Brain microvascular endothelial cell (primary cell): Measurements from ENCODE around the gene EEFSEC.

Experiments used
- DNase-seq: peaks from one replicate; pipeline ENCODE4 v3.0.0-alpha.2; 2020
- H3K27ac ChIP-seq: fragments of 250-450 bp; sonication (Bioruptor Pico); 2 replicates; pipeline ENCODE4 v1.5.1; 2020; ENCODE audit warnings: mild to moderate bottlenecking, moderate library complexity
- H3K27me3 ChIP-seq: fragments of 250-450 bp; sonication (Bioruptor Pico); replicated peaks from 2 replicates; pipeline ENCODE4 v1.5.1; 2020; ENCODE audit warnings: mild to moderate bottlenecking
- H3K36me3 ChIP-seq: fragments of 250-450 bp; sonication (Bioruptor Pico); replicated peaks from 2 replicates; pipeline ENCODE4 v1.5.1; 2020; ENCODE audit warnings: mild to moderate bottlenecking
- H3K4me3 ChIP-seq: 2 replicates; pipeline ENCODE4 v1.5.1; 2011; ENCODE audit warnings: low read depth, mild to moderate bottlenecking, control low read depth, low read length, moderate library complexity
- CTCF ChIP-seq: IDR thresholded peaks from 2 replicates; pipeline ENCODE4 v1.5.1; 2011; ENCODE audit warnings: low read depth, mild to moderate bottlenecking, moderate library complexity, low read length, control low read depth, inconsistent platforms; ENCODE audit errors: missing control alignments
- in situ Hi-C: cut with HindIII; loops from 2 replicates; pipeline ENCODE4 v1.10.0; 2017; ENCODE audit warnings: low sequenced_read_pairs, low pct_ligation_motif_present

The EEFSEC gene

GRCh38 chr3:128453501-128454309 is 300.4 kb downstream of the EEFSEC start:
- TF ChIP-seq CTCF = no peak
- H3K36me3 ChIP-seq = no peaks in the 10 kb centered on the region
- no peak for DNase-seq
- peaks cover 33% of the 10 kb centered on the region for H3K27me3 ChIP-seq
- no peak overlapping the region for H3K27ac ChIP-seq
- no peak overlapping the region for H3K4me3 ChIP-seq
- in situ Hi-C loops = no loop called here

GRCh38 chr3:128454310-128454618 is 301.0 kb downstream of the EEFSEC start:
- Histone ChIP-seq H3K27me3 (peaks cover 33% of the 10 kb centered on the region), H3K4me3 (no peak overlapping the region), H3K27ac (no peak overlapping the region), H3K36me3 (no peaks in the 10 kb centered on the region)
- in situ Hi-C loops = no loop called here
- TF ChIP-seq CTCF = no peak
- DNase-seq = no peak

GRCh38 chr3:128455116-128455515 is 301.8 kb downstream of the EEFSEC start:
- DNase-seq = no peak
- no peak overlapping the region for H3K27ac ChIP-seq
- H3K36me3 ChIP-seq = no peaks in the 10 kb centered on the region
- no peak overlapping the region for H3K4me3 ChIP-seq
- H3K27me3 ChIP-seq = peaks cover 33% of the 10 kb centered on the region
- TF ChIP-seq CTCF = no peak
- in situ Hi-C loops = no loop called here

GRCh38 chr3:128455786-128456748 is 302.8 kb downstream of the EEFSEC start:
- no peak for TF ChIP-seq CTCF
- Histone ChIP-seq H3K36me3 (no peaks in the 10 kb centered on the region), H3K27me3 (peaks cover 31% of the 10 kb centered on the region), H3K27ac (no peak overlapping the region), H3K4me3 (no peak overlapping the region)
- DNase-seq = no peak
- in situ Hi-C loops = no loop called here

GRCh38 chr3:128456776-128457715 is 303.8 kb downstream of the EEFSEC start:
- DNase-seq = no peak
- no peak for TF ChIP-seq CTCF
- Histone ChIP-seq H3K4me3 (no peak overlapping the region), H3K27me3 (peaks cover 31% of the 10 kb centered on the region), H3K36me3 (no peaks in the 10 kb centered on the region), H3K27ac (no peak overlapping the region)
- in situ Hi-C loops = no loop called here
